Measurements from ENCODE around the gene C14orf180. TPM values are rescaled to one million over a fixed set of nuclear protein-coding genes. Genes with fewer than 3 reads are reported as not detected.

The C14orf180 gene
- total and polyA plus RNA-seq, 10 of the 15 experiments (the other 5 are each of a cell fraction or from before 2014, with no cell fraction given) = not detected

DNA sequence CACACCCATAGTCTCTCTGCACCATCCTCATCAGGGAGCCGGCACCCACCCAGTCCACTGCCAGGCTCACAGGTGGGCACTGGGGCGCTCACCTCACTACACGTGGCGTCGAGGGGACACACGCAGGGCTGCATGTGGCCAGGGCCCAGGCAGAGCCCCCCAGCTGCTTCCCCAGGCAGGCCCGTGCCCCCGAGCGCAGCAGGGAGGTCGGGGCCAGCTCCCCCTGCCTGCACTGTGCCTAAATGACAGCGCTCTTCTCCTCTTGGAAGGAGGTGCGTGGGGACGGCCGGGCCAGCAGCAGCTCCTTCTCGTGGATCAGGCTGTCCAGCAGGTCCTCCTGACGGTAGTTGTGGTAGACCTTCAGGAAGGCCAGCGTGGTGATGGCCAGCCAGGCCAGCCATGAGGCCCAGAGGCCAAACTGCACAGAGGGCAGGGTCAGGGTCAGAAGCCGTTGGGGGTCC is 13.7 kb downstream of the C14orf180 start (continued):
- TF ChIP-seq BCL11A (IDR thresholded peaks at IDR 0.05; ENCODE audit: low read depth, low read length) (no peak), CREB1 (IDR thresholded peaks at IDR 0.05; ENCODE audit: low read depth) (no peak), STAT3 (IDR thresholded peaks at IDR 0.05; ENCODE audit: low read depth, low read length) (no peak), TBL1XR1 (IDR thresholded peaks at IDR 0.05; ENCODE audit: low read depth, low read length) (no peak), JUND (IDR thresholded peaks at IDR 0.05; ENCODE audit: low read depth, low read length) (no peak), SIX5 (IDR thresholded peaks at IDR 0.05; ENCODE audit: low read depth, low read length, severe bottlenecking) (no peak), ZNF217 (IDR thresholded peaks at IDR 0.05) (no peak)
- TF ChIP-seq, protein P1, sequence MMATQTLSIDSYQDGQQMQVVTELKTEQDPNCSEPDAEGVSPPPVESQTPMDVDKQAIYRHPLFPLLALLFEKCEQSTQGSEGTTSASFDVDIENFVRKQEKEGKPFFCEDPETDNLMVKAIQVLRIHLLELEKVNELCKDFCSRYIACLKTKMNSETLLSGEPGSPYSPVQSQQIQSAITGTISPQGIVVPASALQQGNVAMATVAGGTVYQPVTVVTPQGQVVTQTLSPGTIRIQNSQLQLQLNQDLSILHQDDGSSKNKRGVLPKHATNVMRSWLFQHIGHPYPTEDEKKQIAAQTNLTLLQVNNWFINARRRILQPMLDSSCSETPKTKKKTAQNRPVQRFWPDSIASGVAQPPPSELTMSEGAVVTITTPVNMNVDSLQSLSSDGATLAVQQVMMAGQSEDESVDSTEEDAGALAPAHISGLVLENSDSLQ (IDR thresholded peaks at IDR 0.05) = no peak

DNA sequence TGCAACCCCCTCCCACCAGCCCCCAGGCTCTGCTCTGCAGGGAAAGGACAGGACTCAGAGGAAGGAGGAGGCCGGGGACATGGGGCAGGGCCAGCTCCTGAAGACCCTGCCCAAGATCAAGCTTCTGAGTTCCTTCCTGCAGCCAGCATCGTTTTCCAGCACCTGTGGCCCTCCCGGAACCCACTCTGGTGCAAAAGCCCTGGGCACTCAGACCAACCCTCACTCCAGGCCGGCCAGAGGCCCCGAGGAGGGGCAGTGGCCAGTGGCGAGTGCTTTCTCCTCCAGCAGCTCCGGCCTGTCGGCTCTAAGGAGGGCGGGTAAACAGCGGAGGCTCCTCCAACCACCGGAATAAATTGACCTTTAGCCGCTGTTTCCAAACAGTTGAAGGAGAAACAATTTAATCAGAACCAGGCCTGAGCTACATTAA is 14.2 kb downstream of the C14orf180 start:
- no peaks in the 10 kb centered on the region for H3K36me3 ChIP-seq (ENCODE audit: control insufficient read depth in 2 of 2, insufficient read depth in 2 of 2, low read length in 1 of 2)
- in situ Hi-C loops (cut with MboI) = no loop called here
- intact Hi-C loops (cut with micrococcal nuclease; ENCODE audit: unreplicated experiment) = no loop called here
- H3K9ac ChIP-seq (ENCODE audit: control insufficient read depth, insufficient read depth, low read length) = no peak overlapping the region
- SMC1A ChIA-PET (ENCODE audit: uncharacterized antibody, unreplicated experiment) = no interaction called here
- no peak for DNase-seq (ENCODE audit: low read depth, low spot score)
- RAD21 ChIA-PET (ENCODE audit: unreplicated experiment) = no interaction called here
- no peaks in the 10 kb centered on the region for H4K20me1 ChIP-seq (ENCODE audit: control insufficient read depth, insufficient read depth)
- ATAC-seq = no peak
- TF ChIP-seq PAX8 (IDR thresholded peaks at IDR 0.05) (no peak), NFXL1 (IDR thresholded peaks at IDR 0.05; ENCODE audit: borderline replicate concordance) (no peak), SPI1 (IDR thresholded peaks at IDR 0.05; ENCODE audit: borderline replicate concordance, insufficient read depth, low read depth, low read length) (no peak)
- H3K4me1 ChIP-seq (ENCODE audit: control insufficient read depth, insufficient read depth, low read length) = no peaks in the 10 kb centered on the region
- 43% methylated on average over 12 of the region's 12 CpGs for WGBS (ENCODE audit: insufficient coverage, insufficient replicate concordance, low lambda C conversion rate, missing lambda C conversion rate)
- FAIRE-seq = no peak
- no TSS peak for BruUV-seq (replicated peaks)
- CTCF ChIA-PET = no interaction called here
- no peaks in the 10 kb centered on the region; a peak in 2 of 4 replicates for H3K27me3 ChIP-seq (replicated peaks in 1 of 2; ENCODE audit: control insufficient read depth in 2 of 2, insufficient read depth in 2 of 2, low read length in 1 of 2)
- no peaks in the 10 kb centered on the region for H3K79me2 ChIP-seq (ENCODE audit: control insufficient read depth, insufficient read depth, low read length)
- POLR2A ChIA-PET = no interaction called here
- H3K4me3 ChIP-seq = no peak overlapping the region
- no peak overlapping the region for H3K27ac ChIP-seq (ENCODE audit: control insufficient read depth, insufficient read depth)
- no peak overlapping the region for H3K4me2 ChIP-seq (ENCODE audit: control insufficient read depth, insufficient read depth)
- H3K9me3 ChIP-seq (replicated peaks; ENCODE audit: control insufficient read depth, insufficient read depth, low read length) = no peaks in the 10 kb centered on the region
- H2AFZ ChIP-seq (ENCODE audit: control insufficient read depth, low read depth, low read length) = no peak overlapping the region

Data from GM12878 (cell line).